BE2C (cell line): ENCODE data around the gene BLNK.

ENCODE experiments used
- DNase-seq: peaks from one replicate; pipeline ENCODE4 v3.0.0-alpha.2; 2020
- H3K27me3 ChIP-seq: fragments of 250-450 bp; sonication (Bioruptor Pico); 2 replicates; pipeline ENCODE4 v1.5.1; 2020; ENCODE audit warnings: mild to moderate bottlenecking
- H3K36me3 ChIP-seq: fragments of 250-450 bp; sonication (Bioruptor Pico); 2 replicates; pipeline ENCODE4 v1.5.1; 2020; ENCODE audit warnings: mild to moderate bottlenecking
- H3K4me1 ChIP-seq: fragments of 250-450 bp; sonication (Bioruptor Pico); 2 replicates; pipeline ENCODE4 v1.5.1; 2020
- H3K4me3 ChIP-seq: 2 replicates; pipeline ENCODE4 v1.5.1; 2011; ENCODE audit warnings: low read depth, low read length
- H3K9me3 ChIP-seq: fragments of 250-450 bp; sonication (Bioruptor Pico); 2 replicates; pipeline ENCODE4 v1.5.1; 2020
- CTCF ChIP-seq: IDR thresholded peaks from 2 replicates; pipeline ENCODE4 v1.5.1; 2012; ENCODE audit warnings: mild to moderate bottlenecking, low read depth, low read length

BLNK gene

GRCh38 chr10:96276426-96276825, 5.1 kb upstream of the BLNK start:
- no peak for DNase-seq
- Histone ChIP-seq H3K4me1 (no peaks in the 10 kb centered on the region), H3K9me3 (no peaks in the 10 kb centered on the region), H3K27me3 (no peaks in the 10 kb centered on the region), H3K4me3 (no peak overlapping the region), H3K36me3 (no peaks in the 10 kb centered on the region)
- no peak for TF ChIP-seq CTCF

GRCh38 chr10:96275685-96276418, 4.5 kb upstream of the BLNK start:
- H3K4me3 ChIP-seq = no peak overlapping the region
- no peaks in the 10 kb centered on the region for H3K27me3 ChIP-seq
- TF ChIP-seq CTCF = no peak
- no peaks in the 10 kb centered on the region for H3K9me3 ChIP-seq
- no peak for DNase-seq
- no peaks in the 10 kb centered on the region for H3K4me1 ChIP-seq
- no peaks in the 10 kb centered on the region for H3K36me3 ChIP-seq

- no peaks in the 10 kb centered on the region for H3K36me3 ChIP-seq
- no peak overlapping the region for H3K4me3 ChIP-seq
- H3K9me3 ChIP-seq = no peaks in the 10 kb centered on the region
- H3K4me1 ChIP-seq = no peaks in the 10 kb centered on the region
- TF ChIP-seq CTCF = no peak
- no peaks in the 10 kb centered on the region for H3K27me3 ChIP-seq
- no peak for DNase-seq
These were observed 1.2 kb upstream of the BLNK start for GRCh38 chr10:96272316-96273280.

GRCh38 chr10:96270571-96270970, 798 bp downstream of the BLNK start:
- Histone ChIP-seq H3K4me1 (no peaks in the 10 kb centered on the region), H3K36me3 (no peaks in the 10 kb centered on the region), H3K27me3 (no peaks in the 10 kb centered on the region), H3K4me3 (no peak overlapping the region), H3K9me3 (no peaks in the 10 kb centered on the region)
- TF ChIP-seq CTCF = no peak
- DNase-seq = no peak

GRCh38 chr10:96269438-96270300, 1.7 kb downstream of the BLNK start:
- no peak for TF ChIP-seq CTCF
- H3K36me3 ChIP-seq = no peaks in the 10 kb centered on the region
- H3K4me1 ChIP-seq = no peaks in the 10 kb centered on the region
- DNase-seq = no peak
- H3K27me3 ChIP-seq = no peaks in the 10 kb centered on the region
- H3K4me3 ChIP-seq = no peak overlapping the region
- no peaks in the 10 kb centered on the region for H3K9me3 ChIP-seq
